ENCODE data around the gene MMS19. TPM values are rescaled to one million over a fixed set of nuclear protein-coding genes. Genes with fewer than 3 reads are reported as not detected.

Gene MMS19
- total and polyA plus RNA-seq, 12 donors, result 38.7 to 139 (median 64.7) TPM

DNA sequence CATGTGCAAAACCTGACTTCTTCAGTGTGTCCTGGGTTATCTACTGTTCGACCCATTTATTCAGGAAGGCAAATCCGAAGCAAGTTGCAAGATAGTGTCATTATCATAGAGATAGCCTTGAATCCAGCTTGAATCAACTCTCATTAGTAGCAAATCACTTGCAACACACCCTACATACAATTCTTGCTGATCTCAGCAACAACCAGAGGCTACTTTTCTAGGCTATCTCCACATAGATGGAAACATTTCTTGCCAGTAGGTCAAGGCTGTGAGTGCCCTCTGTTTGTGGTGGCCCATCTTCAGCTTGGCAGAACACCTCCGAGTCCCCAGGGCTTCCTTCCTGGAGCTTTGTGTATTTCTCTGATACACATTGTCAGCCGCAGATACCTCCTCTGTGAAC, 12.5 kb upstream of the MMS19 start:
- Histone ChIP-seq H3K27me3 (no peaks in the 10 kb centered on the region), H3K4me1 (replicated peaks in 1 of 2) (no peaks in the 10 kb centered on the region), H3K4me3 (no peak overlapping the region), H3K9me3 (replicated peaks in 1 of 3) (no peaks in the 10 kb centered on the region), H3K36me3 (replicated peaks in 1 of 2) (no peaks in the 10 kb centered on the region), H3K27ac (no peak overlapping the region)
- peak in 1 of 7 donors; percentile 50 for DNase-seq
- WGBS, 4 donors, result 44 to 59% (median 53%) methylated on average over 4 of the region's 4 CpGs
- intact Hi-C loops (cut with DNase I), result no loop called here
- TF ChIP-seq POLR2A (IDR thresholded peaks at IDR 0.05), result no peak
- TF ChIP-seq, protein P1, sequence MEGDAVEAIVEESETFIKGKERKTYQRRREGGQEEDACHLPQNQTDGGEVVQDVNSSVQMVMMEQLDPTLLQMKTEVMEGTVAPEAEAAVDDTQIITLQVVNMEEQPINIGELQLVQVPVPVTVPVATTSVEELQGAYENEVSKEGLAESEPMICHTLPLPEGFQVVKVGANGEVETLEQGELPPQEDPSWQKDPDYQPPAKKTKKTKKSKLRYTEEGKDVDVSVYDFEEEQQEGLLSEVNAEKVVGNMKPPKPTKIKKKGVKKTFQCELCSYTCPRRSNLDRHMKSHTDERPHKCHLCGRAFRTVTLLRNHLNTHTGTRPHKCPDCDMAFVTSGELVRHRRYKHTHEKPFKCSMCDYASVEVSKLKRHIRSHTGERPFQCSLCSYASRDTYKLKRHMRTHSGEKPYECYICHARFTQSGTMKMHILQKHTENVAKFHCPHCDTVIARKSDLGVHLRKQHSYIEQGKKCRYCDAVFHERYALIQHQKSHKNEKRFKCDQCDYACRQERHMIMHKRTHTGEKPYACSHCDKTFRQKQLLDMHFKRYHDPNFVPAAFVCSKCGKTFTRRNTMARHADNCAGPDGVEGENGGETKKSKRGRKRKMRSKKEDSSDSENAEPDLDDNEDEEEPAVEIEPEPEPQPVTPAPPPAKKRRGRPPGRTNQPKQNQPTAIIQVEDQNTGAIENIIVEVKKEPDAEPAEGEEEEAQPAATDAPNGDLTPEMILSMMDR (IDR thresholded peaks at IDR 0.05), result no peak

DNA sequence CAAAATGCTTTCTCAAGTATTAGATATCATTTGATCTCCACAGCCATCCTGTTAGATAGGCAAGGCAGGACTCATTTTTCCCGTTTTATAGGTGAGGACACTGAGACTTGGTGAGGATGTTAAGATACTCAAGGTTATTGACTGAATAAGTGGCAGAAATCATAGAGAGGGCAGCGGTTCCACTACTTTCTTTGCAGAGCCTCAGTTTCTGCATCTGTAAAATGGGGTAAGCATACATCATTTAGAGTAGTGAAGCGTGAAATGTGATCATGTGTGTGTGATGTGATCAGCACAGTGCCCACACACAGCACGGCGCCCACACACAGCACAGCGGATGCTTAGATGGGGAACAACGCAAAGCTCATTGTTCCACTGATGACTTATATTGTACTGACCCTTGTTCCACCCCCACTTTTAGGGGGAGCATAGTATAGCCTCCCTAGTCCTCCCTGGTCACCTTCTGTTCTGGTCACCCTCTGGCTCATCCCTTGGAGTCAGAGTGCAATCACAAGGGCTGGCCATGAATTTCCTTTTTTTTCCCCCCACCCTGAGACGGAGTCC, 11.0 kb upstream of the MMS19 start:
- 93 to 96% (median 94%) methylated on average over 8 of the region's 8 CpGs for WGBS, 4 donors
- H3K4me3 ChIP-seq, result no peak overlapping the region
- intact Hi-C loops (cut with DNase I), result no loop called here
- no peaks in the 10 kb centered on the region for H3K4me1 ChIP-seq (replicated peaks in 1 of 2)
- no peaks in the 10 kb centered on the region for H3K27me3 ChIP-seq
- no peaks in the 10 kb centered on the region for H3K36me3 ChIP-seq (replicated peaks in 1 of 2)
- no peak for TF ChIP-seq POLR2A (IDR thresholded peaks at IDR 0.05)
- TF ChIP-seq, protein P1 (IDR thresholded peaks at IDR 0.05), result no peak
- H3K9me3 ChIP-seq (replicated peaks in 1 of 3), result no peaks in the 10 kb centered on the region
- DNase-seq, result peak in 1 of 7 donors; percentile 37
- H3K27ac ChIP-seq, result no peak overlapping the region

DNA sequence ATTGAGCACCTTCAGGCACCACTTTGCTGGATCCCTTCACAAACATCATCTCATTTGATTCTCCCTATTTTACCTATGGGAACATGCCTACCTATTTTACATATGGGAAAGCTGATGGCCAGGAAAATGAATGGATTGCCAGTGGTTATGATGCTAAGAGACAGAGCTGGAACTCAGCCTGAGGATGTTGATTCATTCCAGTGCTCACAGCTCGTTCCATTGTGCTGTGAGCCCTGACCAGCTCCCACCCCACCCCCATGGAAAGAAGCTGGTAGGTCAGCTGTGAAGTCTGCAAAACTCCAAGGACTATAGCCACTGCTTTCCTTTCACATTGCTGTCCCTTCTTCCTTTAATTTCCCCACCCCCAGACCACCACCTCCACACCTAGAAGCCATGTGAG, 10.1 kb upstream of the MMS19 start:
- no peaks in the 10 kb centered on the region for H3K27me3 ChIP-seq
- H3K9me3 ChIP-seq (replicated peaks in 1 of 3), result no peaks in the 10 kb centered on the region
- TF ChIP-seq POLR2A (IDR thresholded peaks at IDR 0.05), result no peak
- TF ChIP-seq, protein P1 (IDR thresholded peaks at IDR 0.05), result no peak
- no peak for DNase-seq
- intact Hi-C loops (cut with DNase I), result no loop called here
- no peak overlapping the region for H3K4me3 ChIP-seq
- no peak overlapping the region for H3K27ac ChIP-seq
- WGBS, 4 donors, result 36 to 50% (median 43%) methylated on average over 1 of the region's 1 CpG
- H3K36me3 ChIP-seq (replicated peaks in 1 of 2), result no peaks in the 10 kb centered on the region
- H3K4me1 ChIP-seq (replicated peaks in 1 of 2), result no peaks in the 10 kb centered on the region

DNA sequence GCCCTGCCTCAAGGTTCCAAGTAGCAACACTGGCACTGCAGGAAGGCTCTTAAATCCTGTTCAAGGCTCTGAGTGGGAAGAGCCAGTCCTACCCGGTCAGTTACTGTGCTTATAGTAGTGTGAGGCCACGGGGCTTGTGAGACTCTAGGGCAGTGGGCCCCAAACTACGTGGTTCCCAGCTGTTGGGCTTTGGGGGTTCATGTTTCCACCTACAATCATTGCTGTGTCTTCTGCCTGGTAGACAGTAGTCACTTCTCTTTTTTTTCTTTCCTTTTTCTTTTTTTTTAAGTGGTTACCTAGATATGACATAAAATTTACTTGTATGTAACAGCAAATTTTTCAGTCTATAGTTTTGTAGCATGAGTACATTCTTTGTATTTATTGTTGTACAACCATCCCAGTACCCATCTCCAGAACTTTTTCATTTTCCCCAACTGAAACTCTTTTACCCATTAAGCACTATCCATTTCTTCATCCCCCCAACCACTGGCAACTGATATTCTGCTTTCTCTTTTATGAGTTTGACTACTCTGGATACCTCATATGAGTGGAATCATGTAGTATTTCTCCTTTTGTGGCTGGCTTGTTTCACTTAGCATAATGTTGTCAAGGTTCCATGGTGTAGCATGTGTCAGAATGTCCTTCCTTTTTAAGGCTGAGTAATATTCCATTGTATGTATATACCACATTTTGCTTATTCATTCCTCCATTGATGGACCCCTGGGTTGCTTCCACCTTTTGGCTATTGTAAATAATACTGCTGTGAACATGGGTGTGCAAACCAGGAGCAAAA, 8.2 kb upstream of the MMS19 start:
- TF ChIP-seq POLR2A (IDR thresholded peaks at IDR 0.05), result no peak
- TF ChIP-seq, protein P1 (IDR thresholded peaks at IDR 0.05), result no peak
- Histone ChIP-seq H3K27ac (no peak overlapping the region), H3K4me3 (no peak overlapping the region), H3K4me1 (replicated peaks in 1 of 2) (no peaks in the 10 kb centered on the region), H3K27me3 (no peaks in the 10 kb centered on the region), H3K9me3 (replicated peaks in 1 of 3) (no peaks in the 10 kb centered on the region), H3K36me3 (replicated peaks in 1 of 2) (no peaks in the 10 kb centered on the region)
- no peak for DNase-seq
- 81 to 92% (median 85%) methylated on average over 3 of the region's 3 CpGs for WGBS, 4 donors
- intact Hi-C loops (cut with DNase I), result no loop called here

Data from adrenal gland (tissue), 12 donors.